ENCODE measurements around the gene RPS15A. TPM values are rescaled to one million over a fixed set of nuclear protein-coding genes. Genes with fewer than 3 reads are reported as not detected.

The RPS15A gene
- polyA plus RNA-seq (2013, experiment 1 of 2; ENCODE audit: insufficient read length): 1,744 TPM
- polyA plus RNA-seq (2013, experiment 2 of 2; ENCODE audit: insufficient read length): 1,777 TPM

DNA sequence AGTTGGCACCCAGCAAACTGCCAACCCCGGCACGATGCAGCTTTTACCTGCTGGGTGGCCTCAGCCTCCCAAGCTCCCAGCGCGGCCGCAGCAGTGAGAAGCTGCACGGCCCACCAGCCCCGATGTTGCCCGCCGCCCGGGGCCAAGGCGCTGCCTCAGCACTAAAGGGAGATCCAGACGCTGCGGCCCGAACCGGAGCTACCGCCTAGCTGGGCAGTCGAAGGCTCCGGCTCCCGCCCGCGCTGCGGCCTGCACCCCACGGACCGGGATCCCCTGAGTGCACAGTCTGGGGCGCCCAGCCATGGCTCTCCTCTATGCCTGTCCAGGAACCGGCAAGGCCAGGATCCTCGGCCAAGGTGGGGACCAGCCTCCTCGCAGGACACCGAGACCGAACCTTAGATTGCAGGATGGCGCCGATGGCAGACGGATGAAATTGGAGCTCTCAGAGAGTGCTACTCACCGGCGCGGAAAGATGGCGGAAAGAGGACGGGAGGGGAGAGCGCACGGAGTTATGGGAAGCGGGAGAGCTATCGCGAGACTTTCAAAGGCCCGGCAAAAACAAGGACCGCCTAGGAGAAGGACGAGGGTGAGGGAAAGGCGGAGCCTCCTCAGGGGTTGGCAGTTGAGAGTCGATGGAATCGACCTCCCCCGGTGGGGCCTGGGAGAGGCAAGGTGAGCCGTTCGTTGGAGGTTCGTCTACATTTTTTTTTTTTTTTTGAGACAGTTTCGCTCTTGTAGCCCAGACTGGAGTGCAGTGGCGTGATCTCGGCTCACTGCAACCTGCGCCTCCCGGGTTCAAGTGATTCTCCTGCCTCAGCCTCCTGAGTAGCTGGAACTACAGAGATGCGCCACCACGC lies at the start of gene RPS15A:
Gene RPS15A (minus strand): TSS at position 485 of the 857 bp plus-strand sequence. CDS start 1,221 bp downstream, outside the sequence.
- peak; percentile 98 for DNase-seq

DNA sequence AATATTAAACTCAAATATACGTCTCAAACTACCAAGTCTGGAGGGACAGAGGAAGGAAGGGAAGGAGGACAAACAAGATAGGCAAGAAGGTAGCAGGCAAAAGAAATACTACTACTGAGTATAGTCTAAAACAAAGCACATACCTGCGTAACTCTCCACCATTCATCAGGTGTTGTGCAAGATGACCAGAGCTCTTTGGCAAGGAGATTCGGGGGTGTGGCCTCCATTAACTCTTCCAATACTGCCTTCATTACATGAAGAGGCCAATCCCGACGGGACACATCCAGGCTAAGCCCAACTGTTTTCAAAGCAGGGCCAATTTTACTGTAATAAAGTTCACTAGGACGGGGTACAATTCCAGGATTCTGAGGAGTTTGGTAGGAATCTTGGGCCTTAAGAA lies 49.4 kb upstream of the RPS15A start:
- no peak for DNase-seq

DNA sequence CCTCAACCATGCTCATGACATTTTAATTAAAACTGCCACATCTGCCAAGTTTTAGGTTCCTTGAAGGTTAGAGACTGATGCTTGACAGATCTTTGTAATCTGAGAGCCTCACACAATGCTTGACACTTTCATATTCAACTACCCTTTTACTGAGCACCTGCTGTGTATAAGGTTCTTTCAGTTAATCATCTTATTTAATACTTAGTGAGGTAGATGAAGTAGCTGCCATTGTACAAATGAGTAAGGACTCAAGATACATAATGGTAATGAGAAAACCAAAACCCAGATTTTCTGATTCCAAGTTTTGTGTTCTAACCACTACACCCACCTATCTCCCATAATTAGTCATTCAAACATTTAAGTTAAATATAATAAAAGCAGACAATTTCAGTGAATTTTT lies 46.6 kb upstream of the RPS15A start:
- DNase-seq: no peak

DNA sequence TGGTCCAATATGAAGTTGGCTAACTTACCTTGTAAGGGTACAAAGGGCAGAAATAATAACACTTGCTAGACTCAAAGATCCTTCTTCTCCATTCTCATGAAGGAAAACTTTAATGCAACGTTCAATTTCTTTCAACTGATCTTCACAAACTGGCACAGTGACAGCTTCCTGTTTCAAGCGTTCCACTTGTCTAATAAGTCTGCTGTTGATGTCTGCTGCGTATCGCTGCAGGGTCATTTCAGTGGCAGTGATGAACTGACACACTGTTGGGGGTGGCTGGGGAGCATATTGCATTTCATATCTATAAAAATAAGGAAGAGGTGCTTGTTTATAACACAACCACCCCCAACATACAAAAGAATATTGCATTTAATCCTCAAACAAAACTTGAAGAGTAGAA lies 44.7 kb upstream of the RPS15A start:
- no peak for DNase-seq

DNA sequence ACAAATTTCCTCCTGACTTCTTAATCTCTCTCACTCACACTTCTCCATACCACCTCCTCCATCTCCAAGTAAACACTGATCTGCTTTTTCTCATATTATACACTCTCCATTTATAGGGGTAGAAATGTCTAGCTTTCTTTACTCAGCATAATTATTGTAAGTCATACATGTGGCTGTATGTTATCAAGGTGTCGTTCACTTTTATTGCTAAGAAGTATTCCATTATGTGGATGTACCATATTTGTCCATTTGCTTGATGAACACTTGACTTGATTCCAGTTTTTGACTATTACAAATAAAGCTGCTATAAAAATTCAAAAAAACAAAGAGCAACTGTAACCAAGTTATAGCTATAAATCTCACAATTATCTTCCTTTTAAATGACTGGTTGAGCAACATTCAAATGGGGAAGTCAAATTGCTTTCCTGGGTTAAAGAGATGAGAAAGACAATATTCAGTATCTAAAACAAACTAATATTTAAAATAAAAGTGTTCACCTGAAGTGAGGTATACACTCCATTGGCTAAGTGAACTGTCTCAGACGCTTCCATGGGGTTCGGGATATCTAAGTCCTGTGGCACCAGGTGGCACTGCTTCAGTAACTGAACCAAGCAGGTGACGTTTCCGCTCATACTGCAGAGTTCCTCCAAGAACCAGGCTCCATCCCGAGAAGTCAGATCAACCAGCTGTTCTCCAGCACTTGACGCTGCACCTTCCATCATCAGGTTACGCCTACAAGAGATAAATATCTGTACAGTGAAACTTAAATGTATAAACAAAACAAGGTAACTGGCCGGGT lies 43.8 kb upstream of the RPS15A start:
- no peak for DNase-seq

DNA sequence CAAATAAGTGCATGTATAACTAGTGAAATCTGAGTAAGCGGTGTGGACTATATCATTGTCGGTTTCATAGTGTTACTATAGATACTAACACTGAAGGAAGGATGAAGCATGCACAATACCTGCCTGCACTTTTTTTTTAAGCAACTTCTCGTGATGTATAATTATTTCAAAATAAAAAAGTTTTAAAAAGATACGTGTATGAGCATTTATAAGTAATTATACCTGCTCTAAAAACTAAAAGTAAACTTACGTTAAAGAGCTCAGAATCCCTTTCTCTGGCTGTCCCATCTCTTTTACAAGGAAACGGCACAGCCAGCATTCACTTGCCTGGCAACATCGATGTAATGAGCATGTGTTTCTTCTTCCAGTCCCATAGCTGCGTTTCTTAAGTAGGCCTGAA lies 42.5 kb upstream of the RPS15A start:
- no peak for DNase-seq

DNA sequence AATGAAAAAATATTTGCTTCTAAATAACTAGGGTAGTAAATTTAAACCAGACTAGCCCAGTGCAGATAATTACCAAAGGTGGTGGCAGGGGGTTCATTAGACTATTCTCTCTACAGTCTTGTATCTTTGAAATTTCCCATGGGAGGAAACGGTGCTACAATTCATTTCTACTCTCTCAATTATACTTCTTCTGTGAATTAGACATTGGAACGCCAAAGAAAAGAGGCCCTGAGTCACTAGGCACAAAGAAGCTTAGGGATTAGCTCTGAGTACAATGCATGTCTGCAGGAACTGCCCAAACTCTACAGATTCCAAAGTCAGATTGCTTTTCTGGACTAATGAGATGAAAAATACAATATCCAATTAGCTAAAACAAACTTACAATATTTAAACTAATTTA lies 41.9 kb upstream of the RPS15A start:
- no peak for DNase-seq

DNA sequence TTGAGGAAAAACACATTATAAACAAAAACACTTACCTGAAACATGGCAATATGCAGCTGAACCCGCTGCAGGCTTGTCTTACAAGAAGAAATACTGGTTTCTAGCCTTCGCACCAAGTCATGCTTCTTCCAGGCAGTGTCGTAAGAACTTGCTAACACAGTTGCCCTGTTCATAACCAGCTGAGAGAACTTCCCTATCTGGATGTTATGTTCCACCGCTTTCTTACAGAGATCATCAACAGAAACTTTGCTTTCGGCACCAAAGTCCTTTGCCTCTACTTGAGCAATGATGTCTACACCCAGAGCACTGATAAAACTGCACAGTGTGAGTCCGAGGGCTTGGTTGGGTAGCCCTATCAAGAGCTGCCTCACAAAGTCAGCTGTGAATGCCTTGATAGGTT lies 39.1 kb upstream of the RPS15A start:
- no peak for DNase-seq

DNA sequence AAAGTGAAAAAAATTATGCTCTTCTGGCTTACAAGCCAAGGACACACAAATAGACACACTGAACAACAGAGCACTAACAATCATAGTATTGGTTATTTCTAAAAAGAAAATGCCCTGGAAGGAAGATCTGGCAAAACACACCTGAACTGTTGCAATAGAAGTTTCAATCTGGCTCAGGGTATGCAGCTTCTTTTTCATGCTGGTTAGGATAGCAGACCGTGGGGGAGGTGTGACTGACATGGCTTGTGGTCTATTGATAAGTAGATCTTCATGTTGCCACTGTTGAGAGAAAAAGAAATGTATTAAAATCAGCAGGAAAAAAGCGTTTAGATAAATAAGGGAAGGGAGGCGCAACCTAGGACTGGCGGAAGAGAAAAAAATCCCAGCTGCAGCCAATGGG lies 37.8 kb upstream of the RPS15A start:
- no peak for DNase-seq

DNA sequence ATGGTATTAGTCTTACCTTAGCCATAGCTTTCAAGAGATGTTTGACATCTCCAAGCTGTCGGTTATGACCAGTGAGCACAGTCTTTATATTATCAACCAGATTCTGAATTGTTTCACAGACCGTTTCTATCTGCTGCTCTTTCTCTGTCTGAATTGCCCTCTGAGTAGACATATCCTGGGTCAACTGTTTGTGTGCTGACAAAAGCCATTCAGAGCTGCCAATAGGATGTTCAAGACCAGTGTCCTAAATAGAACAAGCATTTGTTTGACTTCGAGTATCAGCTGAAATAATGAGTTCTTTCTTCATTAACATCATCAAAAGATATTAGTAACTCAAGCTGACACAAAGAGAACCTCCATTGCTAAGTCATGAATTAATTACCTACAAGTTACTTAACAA lies 26.2 kb upstream of the RPS15A start:
- no peak for DNase-seq

DNA sequence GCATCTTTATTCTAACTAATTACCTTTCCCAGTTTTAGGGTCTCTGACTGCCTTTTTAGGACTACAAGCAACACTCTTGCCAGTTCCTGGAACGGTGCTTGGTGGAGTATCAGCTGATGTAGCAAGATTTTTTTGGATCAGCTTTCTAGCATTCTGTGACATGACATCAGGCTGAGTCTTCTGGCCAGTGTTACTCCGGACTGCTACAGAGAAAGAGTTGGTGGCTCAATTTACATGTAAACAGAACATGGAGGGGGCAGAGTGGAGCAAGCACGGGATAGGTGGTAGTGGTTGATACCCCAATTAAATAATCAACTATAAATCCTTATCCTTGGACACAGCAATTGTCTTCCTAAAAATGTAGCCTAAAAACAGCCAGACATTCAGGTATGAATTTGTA lies 21.8 kb upstream of the RPS15A start:
- DNase-seq: no peak

DNA sequence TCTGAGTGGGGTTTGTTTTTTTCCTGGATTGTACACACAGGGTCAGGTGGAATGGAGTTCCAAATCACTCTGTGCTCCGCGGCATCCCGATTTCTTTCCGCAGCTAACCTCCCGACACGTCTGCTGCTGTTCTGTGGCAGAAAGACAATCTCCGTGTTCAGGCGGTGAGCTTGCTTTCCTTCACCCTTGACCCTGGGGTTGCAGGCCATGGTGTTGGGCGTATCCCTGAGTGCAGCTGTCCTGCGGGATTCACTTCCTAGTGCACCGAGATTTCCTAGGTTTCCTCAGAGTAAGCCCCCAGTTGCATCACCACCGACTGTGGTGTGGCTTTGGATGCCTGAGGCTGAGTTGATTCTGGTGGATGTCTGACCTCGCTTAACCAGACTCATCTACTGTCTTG lies 19.0 kb upstream of the RPS15A start:
- DNase-seq: no peak

DNA sequence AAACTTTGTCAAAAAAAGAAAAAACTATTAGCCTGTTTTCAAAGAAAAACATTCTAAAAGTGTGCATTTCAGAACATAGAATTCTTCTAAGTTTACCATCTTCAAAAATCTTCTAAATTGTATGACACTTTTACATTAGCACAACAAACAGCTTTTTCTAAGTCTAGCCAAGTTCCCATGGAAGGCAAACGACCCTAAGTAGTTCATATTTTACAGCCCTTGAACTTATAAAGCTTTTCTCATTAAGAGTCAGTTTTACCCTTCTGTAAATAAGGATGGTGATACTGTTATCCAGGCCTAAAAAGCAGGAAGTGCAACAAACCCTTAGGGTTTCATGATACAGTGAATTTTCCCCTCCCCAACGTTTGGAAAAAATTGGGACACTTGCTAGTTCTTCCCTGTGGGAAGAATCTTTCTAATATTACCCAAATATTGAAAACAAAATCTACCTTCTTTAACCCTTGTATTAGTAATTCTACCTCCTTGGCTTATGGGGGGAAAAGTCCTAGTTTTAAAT lies 15.2 kb upstream of the RPS15A start:
- DNase-seq: no peak

DNA sequence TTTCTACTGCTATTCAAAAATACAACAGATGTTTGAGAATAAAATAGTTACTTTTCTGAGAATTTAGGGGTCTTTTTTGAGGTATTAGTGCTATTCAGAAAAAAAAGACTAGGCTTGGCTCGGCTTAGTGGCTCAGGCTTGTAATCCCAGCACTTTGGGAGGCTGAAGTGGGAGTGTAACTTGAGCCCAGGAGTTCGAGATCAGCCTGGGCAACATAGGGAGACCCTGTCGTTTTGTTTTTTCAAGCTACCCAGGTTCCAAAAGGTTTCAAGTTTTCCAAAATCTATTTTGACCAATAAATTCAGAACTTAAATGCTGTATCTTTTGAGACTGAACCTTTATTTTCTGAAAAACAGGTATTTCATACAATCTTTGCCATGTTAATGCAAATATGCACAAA lies 14.4 kb upstream of the RPS15A start:
- DNase-seq: no peak

DNA sequence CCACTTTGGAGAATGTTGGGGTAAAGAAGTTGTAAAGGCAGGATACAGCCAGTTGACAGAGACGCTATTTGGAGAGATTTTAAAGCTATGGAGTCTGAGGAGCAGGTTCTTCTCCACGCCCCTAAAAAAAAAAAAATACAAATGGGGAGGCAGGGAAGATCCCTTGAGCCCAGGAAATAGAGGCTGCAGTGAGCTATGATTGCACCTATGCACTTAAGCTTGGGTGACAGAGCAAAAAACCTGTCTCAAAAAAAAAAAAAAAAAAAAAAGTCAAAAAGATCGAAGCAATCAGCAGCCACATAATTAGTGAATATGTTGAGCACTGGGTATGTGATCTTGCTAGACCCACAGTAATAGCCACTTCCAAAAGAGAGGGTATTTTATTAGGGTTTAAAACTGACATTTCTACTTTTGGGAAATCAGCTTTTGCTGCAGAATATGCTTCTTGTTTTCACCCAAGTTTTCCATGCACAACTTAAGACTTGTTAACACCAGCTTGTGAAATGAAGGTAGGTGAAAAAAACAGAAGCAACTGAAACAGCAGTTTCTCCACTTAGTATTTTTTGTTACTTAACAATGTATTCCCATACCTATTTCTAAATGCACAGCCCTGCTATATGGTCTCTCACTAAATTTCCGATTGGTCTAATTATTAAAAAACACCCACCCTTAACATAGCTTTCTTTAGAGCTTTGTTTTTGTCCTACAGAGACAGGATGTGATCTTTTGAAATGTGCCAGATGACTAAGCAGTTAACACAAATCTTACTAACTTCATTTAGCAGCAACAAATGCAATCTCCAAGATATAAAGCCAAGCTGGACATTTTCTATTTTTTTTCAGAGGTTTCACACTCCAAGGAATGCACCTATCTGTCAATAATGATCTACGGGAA lies 13.7 kb upstream of the RPS15A start:
- DNase-seq: peak; percentile 27

DNA sequence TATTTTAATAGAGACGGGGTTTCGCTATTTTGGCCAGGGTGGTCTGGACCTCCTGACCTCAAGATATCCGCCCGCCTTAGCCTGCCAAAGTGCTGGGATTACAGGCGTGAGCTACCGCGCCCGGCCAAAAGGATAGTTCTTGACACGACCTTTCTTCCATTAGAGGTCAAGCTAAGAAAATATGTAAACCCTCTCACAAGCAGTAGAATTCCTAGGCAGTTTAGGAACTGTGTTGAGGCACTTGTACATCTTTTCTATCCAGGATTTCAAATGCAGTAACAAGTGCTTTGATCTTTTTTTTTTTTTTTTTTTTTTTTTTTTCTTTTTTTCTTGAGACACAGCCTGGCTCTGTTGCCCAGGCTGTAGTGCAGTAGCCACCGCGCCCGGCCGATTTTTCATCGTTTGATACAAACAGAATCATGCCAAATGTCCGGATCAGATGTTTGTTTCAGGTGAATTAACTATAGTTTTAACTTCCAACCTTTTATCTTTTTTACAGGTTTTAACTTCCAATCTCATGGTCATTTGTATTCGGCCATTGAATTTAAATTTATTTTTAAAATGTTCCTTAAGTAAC lies 12.7 kb upstream of the RPS15A start:
- DNase-seq: no peak

DNA sequence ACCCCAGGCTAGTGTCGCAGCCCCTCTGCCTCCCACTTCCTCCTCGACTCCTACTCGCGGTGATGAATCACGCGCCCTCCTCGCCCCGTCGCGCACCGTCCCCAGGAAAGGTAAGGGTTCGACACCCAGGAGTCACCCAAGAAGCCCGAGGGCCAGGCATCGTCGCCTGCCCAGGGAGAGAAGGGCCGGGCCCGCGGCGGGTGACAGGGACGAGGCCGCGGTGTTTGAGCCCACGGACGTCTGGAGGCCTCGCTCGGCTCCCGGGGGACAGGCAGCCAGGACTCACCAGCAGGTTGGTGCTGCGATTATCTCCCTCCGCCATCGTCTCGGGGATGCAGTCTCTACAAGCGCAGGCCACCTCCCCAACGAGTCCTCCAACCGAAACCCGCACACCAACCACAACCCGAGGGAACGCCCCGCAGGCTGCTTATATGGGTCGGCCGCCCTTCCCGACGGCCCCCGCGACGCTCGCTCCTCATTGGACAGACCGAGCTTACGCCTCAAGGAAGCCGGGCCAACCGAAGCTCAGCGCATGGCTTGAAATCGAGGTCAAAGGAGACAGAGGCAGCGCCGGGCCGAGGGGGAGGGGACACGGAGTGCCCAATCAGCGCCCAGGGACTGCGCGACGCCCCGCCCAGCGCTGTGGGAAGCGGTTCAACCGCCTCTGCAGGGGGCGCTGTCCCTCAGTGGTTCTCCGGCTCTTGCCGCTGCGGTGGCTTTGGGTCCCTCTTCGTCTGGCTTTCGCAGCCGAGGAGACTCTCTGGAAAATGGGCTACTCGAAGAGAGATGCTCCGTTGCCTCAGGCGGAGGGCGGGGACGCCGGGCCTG lies 11.2 kb upstream of the RPS15A start, which contains the start of gene ARL6IP1:
Gene ARL6IP1 (minus strand): TSS at position 405 of the 828 bp plus-strand sequence. CDS start 83 bp downstream, at position 322.
- DNase-seq: peak; percentile 100

DNA sequence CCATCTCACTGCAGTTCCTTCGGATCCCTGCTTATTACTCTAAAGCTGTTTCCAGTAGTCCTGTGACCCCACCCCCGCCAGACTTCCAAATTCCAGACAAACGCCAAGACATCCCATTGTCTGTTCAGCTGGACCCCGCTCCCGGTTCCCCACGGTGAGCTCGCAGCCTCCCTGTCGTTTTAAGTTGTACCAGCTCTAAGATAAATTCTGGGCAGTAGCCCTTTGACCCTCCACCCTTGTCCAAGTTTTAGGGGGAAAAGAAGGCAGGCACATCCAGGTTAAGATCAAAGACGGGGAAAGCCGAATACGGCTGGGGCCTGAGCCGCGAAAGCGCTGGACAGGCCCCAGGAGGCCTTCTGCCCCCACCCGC lies 10.6 kb upstream of the RPS15A start:
- DNase-seq: peak; percentile 19

DNA sequence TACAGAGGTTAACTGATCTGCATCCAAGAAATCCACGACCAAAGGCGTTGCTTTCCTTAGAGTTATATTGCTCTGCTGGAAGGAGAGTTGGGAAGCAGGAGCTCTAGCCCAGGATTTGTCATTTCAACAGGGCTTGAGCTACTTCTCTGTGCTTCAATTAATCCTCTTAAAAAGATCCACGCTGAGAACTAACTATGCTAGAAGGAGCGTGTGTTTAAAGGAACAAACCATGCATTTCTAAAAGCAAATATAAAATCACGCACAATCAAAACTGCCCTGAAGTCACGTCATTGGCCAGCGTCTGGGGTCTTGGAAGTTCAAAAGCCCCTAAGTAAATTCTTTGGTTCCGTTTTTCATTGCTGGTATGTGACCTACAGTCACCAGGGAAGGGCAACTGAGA lies 10.2 kb upstream of the RPS15A start:
- no peak for DNase-seq

DNA sequence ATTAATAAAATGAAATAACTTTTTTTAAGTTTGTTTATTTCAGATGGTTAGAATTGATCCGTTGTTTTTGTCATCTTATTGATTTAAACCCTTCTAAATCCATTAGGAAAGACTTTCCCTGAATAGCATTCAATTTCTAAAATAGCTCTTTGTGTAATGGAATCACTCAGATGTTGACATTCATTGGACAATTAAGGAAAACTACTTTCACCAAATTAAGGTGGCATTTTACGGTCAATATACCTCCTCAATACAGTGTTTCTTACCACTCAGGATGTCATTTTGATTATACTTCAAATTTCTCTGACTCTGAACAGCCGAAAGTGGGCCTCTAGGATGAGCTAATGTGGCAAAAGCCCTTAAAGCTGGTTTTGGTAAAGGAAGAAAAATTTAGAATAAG lies 9.4 kb upstream of the RPS15A start:
- DNase-seq: no peak

DNA sequence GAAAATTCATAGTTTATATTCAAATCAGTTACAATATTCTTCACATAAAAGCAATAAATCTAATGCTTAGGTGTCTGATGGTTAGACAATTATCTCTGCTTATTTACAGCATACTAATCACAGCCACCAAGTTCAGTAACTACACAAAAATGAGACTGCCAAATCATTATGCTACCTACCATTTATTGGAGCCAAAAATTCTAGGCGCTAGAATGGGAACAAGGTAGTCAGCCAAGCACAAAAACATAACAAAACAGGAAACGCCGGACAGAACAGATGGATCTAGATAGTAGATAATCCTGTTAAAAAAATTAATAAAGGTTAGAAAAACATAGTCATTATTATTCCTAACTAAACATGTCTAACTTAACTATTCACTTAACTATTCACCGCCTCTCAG lies 7.6 kb upstream of the RPS15A start:
- no peak for DNase-seq
